ENCODE measurements around the gene UBE2J2. TPM values are rescaled to one million over a fixed set of nuclear protein-coding genes. Genes with fewer than 3 reads are reported as not detected.

UBE2J2 gene
- total and polyA plus RNA-seq, 2 of the 13 experiments (the other 11 are each of a cell fraction or from before 2014, with no cell fraction given): 25.4 to 29.4 TPM

DNA sequence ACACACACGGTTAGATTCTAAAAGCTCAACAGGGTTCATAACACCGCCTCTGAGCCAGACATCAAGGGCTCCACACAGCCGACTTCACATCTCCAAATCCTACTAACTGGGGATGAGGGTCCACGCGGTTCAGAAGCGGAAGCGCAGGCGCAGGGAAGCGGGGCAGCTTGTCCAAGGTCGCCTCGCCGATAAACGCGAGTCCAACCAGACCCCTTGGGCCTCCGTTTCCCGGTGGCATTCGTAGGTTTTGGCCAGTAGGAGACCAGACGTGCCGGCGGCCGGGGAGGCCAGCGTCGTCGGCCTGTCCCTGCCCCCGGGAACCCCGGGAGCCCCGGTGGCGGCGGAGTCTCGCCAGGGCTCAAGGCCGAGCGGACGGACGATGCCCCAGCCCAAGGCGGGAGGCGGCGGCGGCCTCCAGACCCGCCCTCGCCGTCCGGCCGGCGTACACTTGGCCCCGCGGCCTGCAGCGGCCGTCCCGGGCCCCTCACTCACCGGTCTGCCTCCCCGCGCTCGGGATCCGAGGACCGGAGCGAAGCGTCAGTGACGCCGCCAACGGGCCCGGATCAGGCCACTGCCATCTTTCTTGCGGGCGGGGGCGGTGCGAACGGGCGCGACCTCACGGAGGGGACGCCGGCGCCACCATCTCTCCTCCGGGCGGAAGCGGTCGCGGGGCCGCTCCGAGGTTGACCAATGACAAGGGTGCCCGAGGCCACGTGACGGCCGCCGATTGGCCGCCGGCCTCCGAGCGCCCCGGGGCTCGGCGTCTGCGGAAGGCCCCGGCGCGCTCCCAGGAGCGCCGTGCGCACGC, 42.0 kb downstream of the UBE2J2 start, which contains the start of gene SDF4 (continued):
- TF ChIP-seq ERF (CRISPR knock-in tag; IDR thresholded peaks at IDR 0.05) (0 out of 2 replicates have a peak, but pooled peaks have one; percentile 52), NFYC (CRISPR knock-in tag; IDR thresholded peaks at IDR 0.05) (peak; percentile 90), ZNF180 (CRISPR knock-in tag; IDR thresholded peaks at IDR 0.05; ENCODE audit: borderline replicate concordance, low read depth) (no peak), ZNF432 (CRISPR knock-in tag; IDR thresholded peaks at IDR 0.05; ENCODE audit: borderline replicate concordance) (no peak), ZNF367 (CRISPR knock-in tag; IDR thresholded peaks at IDR 0.05; ENCODE audit: borderline replicate concordance) (no peak; the same call in 1 of the 2 replicates), SNAPC2 (CRISPR knock-in tag; IDR thresholded peaks at IDR 0.05) (no peak), ZNF773 (CRISPR knock-in tag; IDR thresholded peaks at IDR 0.05; ENCODE audit: borderline replicate concordance) (0 out of 2 replicates have a peak, but pooled peaks have one; percentile 20), ZBTB38 (CRISPR knock-in tag; IDR thresholded peaks at IDR 0.05) (peak; percentile 83), JDP2 (CRISPR knock-in tag; IDR thresholded peaks at IDR 0.05; ENCODE audit: borderline replicate concordance) (no peak), PPARG (CRISPR knock-in tag; conservative IDR thresholded peaks at IDR 0.05) (no peak; the same call in 1 of the 2 replicates), ZNF567 (CRISPR knock-in tag; IDR thresholded peaks at IDR 0.05; ENCODE audit: borderline replicate concordance) (no peak), ZFP41 (CRISPR knock-in tag; IDR thresholded peaks at IDR 0.05; ENCODE audit: borderline replicate concordance) (no peak), KAT8 (CRISPR knock-in tag; IDR thresholded peaks at IDR 0.05) (peak; percentile 85)
- TF ChIP-seq, protein P1, sequence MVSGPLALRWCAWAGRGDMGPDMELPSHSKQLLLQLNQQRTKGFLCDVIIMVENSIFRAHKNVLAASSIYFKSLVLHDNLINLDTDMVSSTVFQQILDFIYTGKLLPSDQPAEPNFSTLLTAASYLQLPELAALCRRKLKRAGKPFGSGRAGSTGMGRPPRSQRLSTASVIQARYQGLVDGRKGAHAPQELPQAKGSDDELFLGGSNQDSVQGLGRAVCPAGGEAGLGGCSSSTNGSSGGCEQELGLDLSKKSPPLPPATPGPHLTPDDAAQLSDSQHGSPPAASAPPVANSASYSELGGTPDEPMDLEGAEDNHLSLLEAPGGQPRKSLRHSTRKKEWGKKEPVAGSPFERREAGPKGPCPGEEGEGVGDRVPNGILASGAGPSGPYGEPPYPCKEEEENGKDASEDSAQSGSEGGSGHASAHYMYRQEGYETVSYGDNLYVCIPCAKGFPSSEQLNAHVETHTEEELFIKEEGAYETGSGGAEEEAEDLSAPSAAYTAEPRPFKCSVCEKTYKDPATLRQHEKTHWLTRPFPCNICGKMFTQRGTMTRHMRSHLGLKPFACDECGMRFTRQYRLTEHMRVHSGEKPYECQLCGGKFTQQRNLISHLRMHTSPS (CRISPR knock-in tag; IDR thresholded peaks at IDR 0.05; ENCODE audit: low read depth): no peak
- TF ChIP-seq, protein P2, sequence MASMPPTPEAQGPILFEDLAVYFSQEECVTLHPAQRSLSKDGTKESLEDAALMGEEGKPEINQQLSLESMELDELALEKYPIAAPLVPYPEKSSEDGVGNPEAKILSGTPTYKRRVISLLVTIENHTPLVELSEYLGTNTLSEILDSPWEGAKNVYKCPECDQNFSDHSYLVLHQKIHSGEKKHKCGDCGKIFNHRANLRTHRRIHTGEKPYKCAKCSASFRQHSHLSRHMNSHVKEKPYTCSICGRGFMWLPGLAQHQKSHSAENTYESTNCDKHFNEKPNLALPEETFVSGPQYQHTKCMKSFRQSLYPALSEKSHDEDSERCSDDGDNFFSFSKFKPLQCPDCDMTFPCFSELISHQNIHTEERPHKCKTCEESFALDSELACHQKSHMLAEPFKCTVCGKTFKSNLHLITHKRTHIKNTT (CRISPR knock-in tag; IDR thresholded peaks at IDR 0.05): no peak
- TF ChIP-seq, protein P3, sequence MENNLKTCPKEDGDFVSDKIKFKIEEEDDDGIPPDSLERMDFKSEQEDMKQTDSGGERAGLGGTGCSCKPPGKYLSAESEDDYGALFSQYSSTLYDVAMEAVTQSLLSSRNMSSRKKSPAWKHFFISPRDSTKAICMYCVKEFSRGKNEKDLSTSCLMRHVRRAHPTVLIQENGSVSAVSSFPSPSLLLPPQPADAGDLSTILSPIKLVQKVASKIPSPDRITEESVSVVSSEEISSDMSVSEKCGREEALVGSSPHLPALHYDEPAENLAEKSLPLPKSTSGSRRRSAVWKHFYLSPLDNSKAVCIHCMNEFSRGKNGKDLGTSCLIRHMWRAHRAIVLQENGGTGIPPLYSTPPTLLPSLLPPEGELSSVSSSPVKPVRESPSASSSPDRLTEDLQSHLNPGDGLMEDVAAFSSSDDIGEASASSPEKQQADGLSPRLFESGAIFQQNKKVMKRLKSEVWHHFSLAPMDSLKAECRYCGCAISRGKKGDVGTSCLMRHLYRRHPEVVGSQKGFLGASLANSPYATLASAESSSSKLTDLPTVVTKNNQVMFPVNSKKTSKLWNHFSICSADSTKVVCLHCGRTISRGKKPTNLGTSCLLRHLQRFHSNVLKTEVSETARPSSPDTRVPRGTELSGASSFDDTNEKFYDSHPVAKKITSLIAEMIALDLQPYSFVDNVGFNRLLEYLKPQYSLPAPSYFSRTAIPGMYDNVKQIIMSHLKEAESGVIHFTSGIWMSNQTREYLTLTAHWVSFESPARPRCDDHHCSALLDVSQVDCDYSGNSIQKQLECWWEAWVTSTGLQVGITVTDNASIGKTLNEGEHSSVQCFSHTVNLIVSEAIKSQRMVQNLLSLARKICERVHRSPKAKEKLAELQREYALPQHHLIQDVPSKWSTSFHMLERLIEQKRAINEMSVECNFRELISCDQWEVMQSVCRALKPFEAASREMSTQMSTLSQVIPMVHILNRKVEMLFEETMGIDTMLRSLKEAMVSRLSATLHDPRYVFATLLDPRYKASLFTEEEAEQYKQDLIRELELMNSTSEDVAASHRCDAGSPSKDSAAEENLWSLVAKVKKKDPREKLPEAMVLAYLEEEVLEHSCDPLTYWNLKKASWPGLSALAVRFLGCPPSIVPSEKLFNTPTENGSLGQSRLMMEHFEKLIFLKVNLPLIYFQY (CRISPR knock-in tag; IDR thresholded peaks at IDR 0.05; ENCODE audit: borderline replicate concordance): peak; percentile 70; the same call in 1 of the 2 replicates
- TF ChIP-seq, protein P4, sequence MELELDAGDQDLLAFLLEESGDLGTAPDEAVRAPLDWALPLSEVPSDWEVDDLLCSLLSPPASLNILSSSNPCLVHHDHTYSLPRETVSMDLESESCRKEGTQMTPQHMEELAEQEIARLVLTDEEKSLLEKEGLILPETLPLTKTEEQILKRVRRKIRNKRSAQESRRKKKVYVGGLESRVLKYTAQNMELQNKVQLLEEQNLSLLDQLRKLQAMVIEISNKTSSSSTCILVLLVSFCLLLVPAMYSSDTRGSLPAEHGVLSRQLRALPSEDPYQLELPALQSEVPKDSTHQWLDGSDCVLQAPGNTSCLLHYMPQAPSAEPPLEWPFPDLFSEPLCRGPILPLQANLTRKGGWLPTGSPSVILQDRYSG (CRISPR knock-in tag; IDR thresholded peaks at IDR 0.05): no peak
- TF ChIP-seq, protein P5, sequence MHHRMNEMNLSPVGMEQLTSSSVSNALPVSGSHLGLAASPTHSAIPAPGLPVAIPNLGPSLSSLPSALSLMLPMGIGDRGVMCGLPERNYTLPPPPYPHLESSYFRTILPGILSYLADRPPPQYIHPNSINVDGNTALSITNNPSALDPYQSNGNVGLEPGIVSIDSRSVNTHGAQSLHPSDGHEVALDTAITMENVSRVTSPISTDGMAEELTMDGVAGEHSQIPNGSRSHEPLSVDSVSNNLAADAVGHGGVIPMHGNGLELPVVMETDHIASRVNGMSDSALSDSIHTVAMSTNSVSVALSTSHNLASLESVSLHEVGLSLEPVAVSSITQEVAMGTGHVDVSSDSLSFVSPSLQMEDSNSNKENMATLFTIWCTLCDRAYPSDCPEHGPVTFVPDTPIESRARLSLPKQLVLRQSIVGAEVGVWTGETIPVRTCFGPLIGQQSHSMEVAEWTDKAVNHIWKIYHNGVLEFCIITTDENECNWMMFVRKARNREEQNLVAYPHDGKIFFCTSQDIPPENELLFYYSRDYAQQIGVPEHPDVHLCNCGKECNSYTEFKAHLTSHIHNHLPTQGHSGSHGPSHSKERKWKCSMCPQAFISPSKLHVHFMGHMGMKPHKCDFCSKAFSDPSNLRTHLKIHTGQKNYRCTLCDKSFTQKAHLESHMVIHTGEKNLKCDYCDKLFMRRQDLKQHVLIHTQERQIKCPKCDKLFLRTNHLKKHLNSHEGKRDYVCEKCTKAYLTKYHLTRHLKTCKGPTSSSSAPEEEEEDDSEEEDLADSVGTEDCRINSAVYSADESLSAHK (CRISPR knock-in tag; IDR thresholded peaks at IDR 0.05; ENCODE audit: borderline replicate concordance): no peak

Measured in HepG2 (cell line).